ENCODE measurements around the gene UBFD1.

DNA sequence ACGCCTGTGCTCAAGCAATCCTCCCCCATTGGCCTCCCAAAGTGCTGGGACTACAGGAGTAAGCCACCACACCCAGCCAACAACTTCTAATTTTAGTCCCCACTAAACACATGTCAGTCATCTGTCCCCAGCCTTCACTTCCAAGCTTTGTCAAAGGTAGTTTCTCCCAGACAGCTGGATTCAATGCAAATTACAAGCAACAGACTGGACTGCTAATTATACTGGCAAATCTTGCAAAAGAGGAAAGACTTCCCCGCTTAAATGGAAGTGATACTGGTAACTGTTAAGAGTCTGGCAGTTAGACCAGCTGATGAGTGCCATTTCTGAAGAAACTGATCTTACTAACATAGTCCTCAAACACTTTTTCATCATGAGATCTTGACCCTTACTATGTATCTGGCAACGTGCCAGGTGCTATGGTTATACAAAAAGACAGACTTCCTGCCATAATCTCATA lies 39.1 kb upstream of the UBFD1 start:
- no peak for TF ChIP-seq CTCF (IDR thresholded peaks at IDR 0.05)
- TF ChIP-seq POLR2A (IDR thresholded peaks at IDR 0.05), result no peak

Data from body of pancreas (tissue), 4 donors.